ENCODE results near the gene SENP8. TPM values are rescaled to one million over a fixed set of nuclear protein-coding genes. Genes with fewer than 3 reads are reported as not detected.
"Not testable (repeated sequence)": the region's sequence is repeated elsewhere in the genome, so short reads cannot be mapped to it uniquely, and the experiment has no call there.

The SENP8 gene
- total RNA-seq, 1 donor from 2014 or later, result 6.1 TPM

DNA sequence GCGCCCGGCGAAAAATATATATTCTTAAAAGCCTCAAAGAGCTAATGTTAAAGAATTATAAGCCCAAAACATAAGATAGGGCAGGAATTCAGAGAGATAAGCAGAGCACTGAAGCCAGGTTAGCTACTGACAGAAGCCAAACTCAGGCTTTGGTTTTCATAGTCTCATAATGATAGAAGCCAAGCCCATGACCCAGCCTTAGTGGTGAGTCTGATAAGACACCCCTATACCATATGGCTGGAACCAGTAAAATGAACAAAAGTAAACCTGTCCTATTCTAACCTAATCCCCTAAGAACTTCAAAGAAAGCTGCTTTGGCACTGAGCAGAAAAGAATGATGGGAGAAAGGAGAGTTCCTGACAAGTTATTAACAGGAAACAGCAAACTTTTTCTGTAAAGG lies 26.2 kb upstream of the SENP8 start:
- H3K4me1 Mint-ChIP-seq (ENCODE audit: unreplicated experiment), result no peaks in the 10 kb centered on the region
- H3K27me3 Mint-ChIP-seq, result no peaks in the 10 kb centered on the region
- no peak for DNase-seq (ENCODE audit: extremely low spot score, unreplicated experiment)
- no peak overlapping the region for H3K4me3 Mint-ChIP-seq
- H3K9me3 Mint-ChIP-seq, result no peaks in the 10 kb centered on the region
- H3K36me3 Mint-ChIP-seq, result peaks cover 17% of the 10 kb centered on the region
- no peak overlapping the region for H3K27ac Mint-ChIP-seq
- TF ChIP-seq, protein P1, sequence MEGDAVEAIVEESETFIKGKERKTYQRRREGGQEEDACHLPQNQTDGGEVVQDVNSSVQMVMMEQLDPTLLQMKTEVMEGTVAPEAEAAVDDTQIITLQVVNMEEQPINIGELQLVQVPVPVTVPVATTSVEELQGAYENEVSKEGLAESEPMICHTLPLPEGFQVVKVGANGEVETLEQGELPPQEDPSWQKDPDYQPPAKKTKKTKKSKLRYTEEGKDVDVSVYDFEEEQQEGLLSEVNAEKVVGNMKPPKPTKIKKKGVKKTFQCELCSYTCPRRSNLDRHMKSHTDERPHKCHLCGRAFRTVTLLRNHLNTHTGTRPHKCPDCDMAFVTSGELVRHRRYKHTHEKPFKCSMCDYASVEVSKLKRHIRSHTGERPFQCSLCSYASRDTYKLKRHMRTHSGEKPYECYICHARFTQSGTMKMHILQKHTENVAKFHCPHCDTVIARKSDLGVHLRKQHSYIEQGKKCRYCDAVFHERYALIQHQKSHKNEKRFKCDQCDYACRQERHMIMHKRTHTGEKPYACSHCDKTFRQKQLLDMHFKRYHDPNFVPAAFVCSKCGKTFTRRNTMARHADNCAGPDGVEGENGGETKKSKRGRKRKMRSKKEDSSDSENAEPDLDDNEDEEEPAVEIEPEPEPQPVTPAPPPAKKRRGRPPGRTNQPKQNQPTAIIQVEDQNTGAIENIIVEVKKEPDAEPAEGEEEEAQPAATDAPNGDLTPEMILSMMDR (conservative IDR thresholded peaks at IDR 0.05), result no peak

DNA sequence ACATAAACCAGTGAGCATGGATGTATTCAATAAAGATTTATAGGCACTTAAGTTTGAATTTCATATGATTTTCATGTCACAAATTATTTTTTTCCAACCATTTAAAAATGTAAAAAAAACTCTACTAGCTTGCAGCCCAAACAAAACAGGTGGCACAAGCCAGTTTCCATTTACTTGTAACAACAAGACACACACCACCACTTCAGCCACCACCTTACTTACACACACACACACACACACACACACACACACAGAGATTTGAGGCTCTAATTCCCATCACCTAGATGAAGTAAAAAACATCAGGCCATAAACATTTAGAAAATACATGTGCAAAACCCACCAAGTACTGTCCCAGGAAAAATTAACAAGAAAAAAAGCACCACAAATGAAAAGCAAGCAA lies 25.5 kb upstream of the SENP8 start:
- Mint-ChIP-seq H3K9me3 (no peaks in the 10 kb centered on the region), H3K27ac (no peak overlapping the region), H3K27me3 (no peaks in the 10 kb centered on the region), H3K4me1 (ENCODE audit: unreplicated experiment) (no peaks in the 10 kb centered on the region), H3K4me3 (no peak overlapping the region), H3K36me3 (peaks cover 18% of the 10 kb centered on the region)
- no peak for DNase-seq (ENCODE audit: extremely low spot score, unreplicated experiment)
- TF ChIP-seq, protein P1 (conservative IDR thresholded peaks at IDR 0.05), result no peak

DNA sequence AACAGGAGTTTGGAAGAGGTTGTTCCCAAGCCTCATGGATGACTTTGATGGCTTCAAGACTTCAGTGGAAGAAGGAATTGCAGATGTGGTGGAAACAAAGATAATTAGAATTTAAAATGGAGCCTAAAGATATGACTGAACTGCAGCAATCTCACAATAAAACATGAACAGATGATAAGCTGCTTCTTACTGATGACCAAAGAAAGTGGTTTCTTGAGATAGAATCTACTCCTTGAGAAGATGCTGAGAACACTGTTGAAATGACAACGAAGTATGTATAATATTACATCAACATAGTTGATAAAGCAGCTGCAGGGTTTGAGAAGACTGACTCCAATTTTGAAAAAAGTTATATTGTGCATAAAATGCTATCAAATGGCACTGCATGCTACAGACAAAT lies 21.4 kb upstream of the SENP8 start:
- H3K4me3 Mint-ChIP-seq, result no peak overlapping the region
- H3K36me3 Mint-ChIP-seq, result peaks cover 20% of the 10 kb centered on the region
- TF ChIP-seq, protein P1 (conservative IDR thresholded peaks at IDR 0.05), result no peak
- H3K9me3 Mint-ChIP-seq, result no peaks in the 10 kb centered on the region
- no peaks in the 10 kb centered on the region for H3K4me1 Mint-ChIP-seq (ENCODE audit: unreplicated experiment)
- no peak overlapping the region for H3K27ac Mint-ChIP-seq
- no peak for DNase-seq (ENCODE audit: extremely low spot score, unreplicated experiment)
- H3K27me3 Mint-ChIP-seq, result no peaks in the 10 kb centered on the region

DNA sequence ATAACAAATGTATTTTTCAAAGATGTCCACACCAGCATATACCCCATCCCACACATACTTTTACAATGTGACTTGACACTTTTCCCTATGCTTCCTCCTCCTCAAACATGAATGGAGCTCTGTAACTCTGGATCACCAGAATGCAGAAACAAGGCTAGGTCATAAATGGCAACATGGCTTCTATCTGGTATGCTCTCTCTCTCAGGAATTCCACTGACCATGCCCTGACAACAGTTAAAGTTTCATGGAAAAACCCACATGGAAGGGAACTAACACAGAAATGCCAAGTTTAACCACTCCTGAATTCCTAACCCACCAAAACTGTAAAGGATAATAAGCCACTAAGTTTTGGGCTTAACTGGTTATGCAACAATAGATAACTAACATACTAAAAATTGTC lies 20.2 kb upstream of the SENP8 start:
- DNase-seq (ENCODE audit: extremely low spot score, unreplicated experiment), result no peak
- TF ChIP-seq, protein P1 (conservative IDR thresholded peaks at IDR 0.05), result no peak
- Mint-ChIP-seq H3K36me3 (peaks cover 14% of the 10 kb centered on the region), H3K27ac (no peak overlapping the region), H3K4me1 (ENCODE audit: unreplicated experiment) (no peaks in the 10 kb centered on the region), H3K4me3 (no peak overlapping the region), H3K9me3 (no peaks in the 10 kb centered on the region), H3K27me3 (no peaks in the 10 kb centered on the region)

DNA sequence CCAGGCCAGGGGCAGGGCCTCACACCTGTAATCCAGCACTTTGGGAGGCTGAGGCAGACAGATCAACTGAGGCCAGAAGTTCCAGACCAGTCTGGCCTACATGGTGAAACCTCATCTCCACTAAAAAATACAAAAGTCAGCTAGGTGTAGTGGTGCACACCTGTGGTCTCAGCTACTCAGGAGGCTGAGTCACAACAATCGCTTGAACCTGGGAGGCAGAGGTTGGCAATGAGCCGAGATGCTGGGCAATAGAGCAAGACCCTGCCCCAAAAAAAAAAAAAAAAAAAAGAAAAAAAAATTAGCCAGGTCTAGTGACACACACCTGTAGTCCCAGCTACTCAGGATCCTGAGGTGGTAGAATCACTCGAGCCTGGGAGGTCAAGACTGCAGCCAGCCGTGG lies 19.0 kb upstream of the SENP8 start:
- H3K27me3 Mint-ChIP-seq, result no peaks in the 10 kb centered on the region
- TF ChIP-seq, protein P1 (conservative IDR thresholded peaks at IDR 0.05), result no peak
- H3K4me3 Mint-ChIP-seq, result no peak overlapping the region
- H3K27ac Mint-ChIP-seq, result no peak overlapping the region
- peaks cover 9% of the 10 kb centered on the region for H3K4me1 Mint-ChIP-seq (ENCODE audit: unreplicated experiment)
- no peaks in the 10 kb centered on the region for H3K9me3 Mint-ChIP-seq
- H3K36me3 Mint-ChIP-seq, result peaks cover 13% of the 10 kb centered on the region
- no peak for DNase-seq (ENCODE audit: extremely low spot score, unreplicated experiment)

DNA sequence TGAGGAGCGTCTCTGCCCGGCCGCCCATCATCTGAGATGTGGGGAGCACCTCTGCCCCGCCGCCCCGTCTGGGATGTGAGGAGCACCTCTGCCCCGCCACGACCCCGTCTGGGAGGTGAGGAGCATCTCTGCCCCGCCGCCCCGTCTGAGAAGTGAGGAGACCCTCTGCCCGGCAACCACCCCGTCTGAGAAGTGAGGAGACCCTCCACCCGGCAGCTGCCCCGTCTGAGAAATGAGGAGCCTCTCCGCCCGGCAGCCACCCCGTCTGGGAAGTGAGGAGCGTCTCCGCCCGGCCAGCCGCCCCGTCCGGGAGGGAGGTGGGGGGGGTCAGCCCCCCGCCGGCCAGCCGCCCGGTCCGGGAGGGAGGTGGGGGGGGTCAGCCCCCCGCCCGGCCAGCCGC lies 17.7 kb upstream of the SENP8 start:
- not testable (repeated sequence) for DNase-seq (ENCODE audit: extremely low spot score, unreplicated experiment); H3K9me3 Mint-ChIP-seq; H3K27ac Mint-ChIP-seq; H3K27me3 Mint-ChIP-seq; H3K4me3 Mint-ChIP-seq
- H3K4me1 Mint-ChIP-seq (ENCODE audit: unreplicated experiment), result peaks cover 15% of the 10 kb centered on the region
- peaks cover 13% of the 10 kb centered on the region for H3K36me3 Mint-ChIP-seq
